Neural crest cell (in vitro differentiated cells): Measurements from ENCODE around the gene SH3RF2. TPM values are rescaled to one million over a fixed set of nuclear protein-coding genes. Genes with fewer than 3 reads are reported as not detected.
"Not testable (repeated sequence)": the region's sequence is repeated elsewhere in the genome, so short reads cannot be mapped to it uniquely, and the experiment has no call there.

ENCODE experiments used
- DNase-seq: peaks from one replicate; pipeline ENCODE4 v3.0.0; 2021; ENCODE audit warnings: low read depth, mixed read lengths, low spot score
- H3K27ac Mint-ChIP-seq: one replicate; pipeline ENCODE4 v1.8.0; 2021; ENCODE audit warnings: mild to moderate bottlenecking, mixed read lengths; ENCODE audit not compliant: unreplicated experiment
- H3K27me3 Mint-ChIP-seq: 2 replicates; pipeline ENCODE4 v1.8.0; 2021; ENCODE audit warnings: low read depth, mild to moderate bottlenecking, mixed read lengths
- H3K36me3 Mint-ChIP-seq: 2 replicates; pipeline ENCODE4 v1.8.0; 2021; ENCODE audit warnings: low read depth, mild to moderate bottlenecking, mixed read lengths
- H3K4me1 Mint-ChIP-seq: 2 replicates; pipeline ENCODE4 v1.8.0; 2021; ENCODE audit warnings: mixed read lengths
- H3K4me3 Mint-ChIP-seq: one replicate; pipeline ENCODE4 v1.8.0; 2021; ENCODE audit warnings: mild to moderate bottlenecking, mixed read lengths
- H3K9me3 Mint-ChIP-seq: 2 replicates; pipeline ENCODE4 v1.8.0; 2021; ENCODE audit warnings: mixed read lengths
- CTCF ChIP-seq: fragments of 200-600 bp; sonication (generic); conservative IDR thresholded peaks from 2 replicates; pipeline ENCODE4 v1.5.0; 2021; ENCODE audit warnings: antibody characterized with exemption, mild to moderate bottlenecking
- total RNA-seq: library from RNA; stranded (reverse); gene quantifications from 2 replicates; pipeline ENCODE4 v1.2.1, GENCODE V29; 2021

Gene SH3RF2
- total RNA-seq, 1 donor from 2014 or later = 0.72 TPM

DNA sequence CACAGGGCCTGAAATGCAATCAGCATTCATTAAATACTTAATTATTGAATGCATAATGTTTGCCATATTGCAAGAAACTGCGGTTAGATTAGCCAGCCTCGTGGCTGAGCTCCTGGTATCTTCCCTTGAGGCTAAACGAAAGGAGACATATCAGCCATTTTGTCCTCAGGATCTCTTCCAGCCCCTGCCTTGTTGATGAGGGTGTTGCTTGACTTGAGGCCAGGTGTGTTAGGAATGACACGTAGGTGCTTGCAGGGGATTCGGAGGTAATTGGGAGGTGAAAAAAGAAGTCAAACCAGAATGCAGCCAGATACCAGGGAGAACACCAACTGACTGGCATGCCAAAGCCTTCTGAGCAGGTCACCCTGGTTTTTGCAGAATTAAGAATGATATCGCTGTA is 12.5 kb downstream of the SH3RF2 start:
- H3K4me1 Mint-ChIP-seq = peaks cover 7% of the 10 kb centered on the region
- H3K9me3 Mint-ChIP-seq = no peaks in the 10 kb centered on the region
- TF ChIP-seq CTCF = no peak
- H3K27ac Mint-ChIP-seq = peak overlapping the region; percentile 79
- no peak overlapping the region for H3K4me3 Mint-ChIP-seq
- DNase-seq = no peak
- no peaks in the 10 kb centered on the region for H3K36me3 Mint-ChIP-seq
- H3K27me3 Mint-ChIP-seq = peaks cover 4% of the 10 kb centered on the region

- Mint-ChIP-seq H3K36me3 (no peaks in the 10 kb centered on the region), H3K9me3 (no peaks in the 10 kb centered on the region), H3K4me1 (peaks cover 7% of the 10 kb centered on the region), H3K27me3 (peaks cover 4% of the 10 kb centered on the region), H3K27ac (no peak overlapping the region), H3K4me3 (no peak overlapping the region)
- TF ChIP-seq CTCF = no peak
- no peak for DNase-seq
These were observed 13.1 kb downstream of the SH3RF2 start for GRCh38 chr5:145949474-145949873.

- Mint-ChIP-seq H3K36me3 (no peaks in the 10 kb centered on the region), H3K9me3 (no peaks in the 10 kb centered on the region), H3K4me1 (peaks cover 7% of the 10 kb centered on the region), H3K27ac (no peak overlapping the region), H3K27me3 (peaks cover 4% of the 10 kb centered on the region), H3K4me3 (no peak overlapping the region)
- no peak for DNase-seq
- TF ChIP-seq CTCF = no peak
These were observed 14.7 kb downstream of the SH3RF2 start for GRCh38 chr5:145951071-145951470.

GRCh38 chr5:145953202-145953601 is 16.8 kb downstream of the SH3RF2 start:
- H3K36me3 Mint-ChIP-seq = no peaks in the 10 kb centered on the region
- H3K4me1 Mint-ChIP-seq = peaks cover 7% of the 10 kb centered on the region
- H3K9me3 Mint-ChIP-seq = no peaks in the 10 kb centered on the region
- H3K27me3 Mint-ChIP-seq = peaks cover 4% of the 10 kb centered on the region
- no peak for TF ChIP-seq CTCF
- H3K27ac Mint-ChIP-seq = no peak overlapping the region
- no peak for DNase-seq
- no peak overlapping the region for H3K4me3 Mint-ChIP-seq

- H3K4me3 Mint-ChIP-seq, H3K4me1 Mint-ChIP-seq, H3K27me3 Mint-ChIP-seq, H3K27ac Mint-ChIP-seq, DNase-seq, H3K9me3 Mint-ChIP-seq, H3K36me3 Mint-ChIP-seq: not testable (repeated sequence)
These were observed 17.8 kb downstream of the SH3RF2 start for GRCh38 chr5:145954140-145954539.

- Mint-ChIP-seq H3K4me1 (no peaks in the 10 kb centered on the region), H3K27me3 (no peaks in the 10 kb centered on the region), H3K36me3 (no peaks in the 10 kb centered on the region), H3K9me3 (no peaks in the 10 kb centered on the region), H3K4me3 (no peak overlapping the region), H3K27ac (no peak overlapping the region)
- no peak for TF ChIP-seq CTCF
- no peak for DNase-seq
These were observed 21.0 kb downstream of the SH3RF2 start for GRCh38 chr5:145957388-145957787.
